ACHN (cell line): ENCODE measurements around the gene KLF6.

Experiments used
- DNase-seq: peaks from one replicate; pipeline ENCODE4 v3.0.0-alpha.2; 2015
- in situ Hi-C: cut with HindIII; loops from 2 replicates; pipeline ENCODE4 v1.10.0; 2017; ENCODE audit warnings: low sequenced_read_pairs, low pct_ligation_motif_present, low pct_unique_long_range_greater_than_20kb

KLF6 gene

GRCh38 chr10:3784510-3785250 is at the start of gene KLF6:
TSS of gene KLF6 (minus strand) at chr10:3785209. CDS start at chr10:3785014, 195 bp downstream.
- in situ Hi-C loops, result no loop called here
- DNase-seq, result no peak

DNA sequence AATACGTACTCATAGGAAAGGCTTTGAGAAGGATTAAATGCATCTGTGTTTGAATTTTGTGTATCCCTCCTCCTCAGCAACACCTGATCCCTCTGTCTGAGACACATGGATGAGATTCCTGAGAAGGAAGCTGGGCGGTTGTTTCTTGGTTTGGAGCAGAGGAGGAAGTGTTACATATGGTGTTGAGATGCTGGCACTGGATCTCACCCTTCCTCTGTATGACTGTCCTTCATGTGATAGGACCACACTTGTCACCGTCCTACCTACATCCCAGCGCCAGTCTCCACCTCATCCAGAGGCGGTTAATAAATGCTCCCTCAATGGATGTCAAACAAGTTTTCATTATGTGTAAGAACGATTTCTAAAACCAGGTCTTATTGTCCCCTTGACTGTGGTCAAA is 49.4 kb upstream of the KLF6 start:
- DNase-seq, result no peak
- in situ Hi-C loops, result no loop called here

GRCh38 chr10:3833046-3833445 is 48.0 kb upstream of the KLF6 start:
- in situ Hi-C loops, result no loop called here

DNA sequence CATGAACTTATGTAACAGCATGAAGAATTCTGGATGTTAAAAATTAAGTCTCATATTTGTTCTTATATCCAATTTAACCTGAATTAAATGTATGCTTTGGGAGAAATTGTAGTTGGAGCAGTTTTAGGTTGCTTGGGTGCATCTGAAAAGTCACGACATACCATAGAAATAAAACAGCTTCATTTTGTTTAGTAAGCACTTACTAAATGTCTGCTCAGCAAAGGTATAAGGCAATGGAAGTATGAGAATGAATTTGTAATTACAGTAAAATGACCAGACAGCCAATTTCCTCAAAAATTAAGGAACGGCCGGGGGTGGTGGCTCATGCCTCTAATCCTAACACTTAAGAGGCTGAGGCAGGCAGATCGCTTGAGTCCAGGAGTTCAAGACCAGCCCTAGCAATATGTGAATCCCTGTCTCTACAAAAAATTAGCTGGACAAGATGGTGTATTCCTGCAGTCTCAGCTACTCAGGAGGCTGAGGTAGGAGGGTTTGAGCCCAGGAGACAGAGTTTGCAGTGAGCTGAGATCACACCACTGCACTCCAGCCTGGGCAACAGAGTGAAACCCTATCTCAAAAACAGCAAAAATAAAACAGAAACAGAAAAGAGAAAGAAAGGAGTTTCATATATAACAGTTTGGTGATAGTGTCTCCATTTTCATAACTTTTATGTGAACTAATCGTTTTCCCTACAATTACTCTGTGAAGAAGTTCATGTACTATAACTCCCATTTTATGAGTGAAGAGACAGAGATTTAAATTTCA is 47.2 kb upstream of the KLF6 start:
- DNase-seq, result no peak
- in situ Hi-C loops, result no loop called here

More at GRCh38 chr10:3833046-3833445, 48.0 kb upstream of the KLF6 start:
- DNase-seq, result no peak

- DNase-seq, result no peak
- in situ Hi-C loops, result no loop called here
These were observed 46.6 kb upstream of the KLF6 start for GRCh38 chr10:3831608-3832007.

DNA sequence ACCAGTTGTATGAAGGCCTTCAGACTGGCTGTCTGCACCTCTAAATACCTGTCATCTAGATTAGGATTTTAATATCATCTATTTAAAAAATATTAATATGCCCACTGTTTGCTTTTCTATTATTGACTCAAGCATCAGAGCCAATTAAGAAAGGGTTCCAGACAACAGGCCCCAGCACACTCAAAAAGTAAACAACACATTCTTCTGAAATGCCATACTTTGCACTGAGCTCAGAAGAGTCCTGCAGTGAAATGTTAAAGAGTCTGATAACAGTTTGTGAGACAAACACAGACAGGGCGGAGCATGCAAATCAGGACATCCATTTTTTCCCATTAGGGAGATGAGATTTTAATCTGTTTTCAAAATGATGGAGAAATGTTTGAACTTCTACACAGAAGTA is 45.9 kb upstream of the KLF6 start:
- in situ Hi-C loops, result no loop called here
- DNase-seq, result no peak

- in situ Hi-C loops, result no loop called here
- DNase-seq, result no peak
These were observed 44.4 kb upstream of the KLF6 start for GRCh38 chr10:3829156-3830050.

- in situ Hi-C loops, result no loop called here
- peak; percentile 61 for DNase-seq
These were observed 43.6 kb upstream of the KLF6 start for GRCh38 chr10:3828404-3829155.

- no peak for DNase-seq
- in situ Hi-C loops, result no loop called here
These were observed 42.9 kb upstream of the KLF6 start for GRCh38 chr10:3827768-3828403.

GRCh38 chr10:3827266-3827665 is 42.3 kb upstream of the KLF6 start:
- DNase-seq, result no peak
- in situ Hi-C loops, result no loop called here

- DNase-seq, result no peak
- in situ Hi-C loops, result no loop called here
These were observed 40.9 kb upstream of the KLF6 start for GRCh38 chr10:3825862-3826351.

- DNase-seq, result no peak
These were observed 40.2 kb upstream of the KLF6 start for GRCh38 chr10:3825244-3825643.

GRCh38 chr10:3822541-3823330 is 37.7 kb upstream of the KLF6 start:
- no peak for DNase-seq
- in situ Hi-C loops, result no loop called here

More at GRCh38 chr10:3825244-3825643, 40.2 kb upstream of the KLF6 start:
- in situ Hi-C loops, result no loop called here

DNA sequence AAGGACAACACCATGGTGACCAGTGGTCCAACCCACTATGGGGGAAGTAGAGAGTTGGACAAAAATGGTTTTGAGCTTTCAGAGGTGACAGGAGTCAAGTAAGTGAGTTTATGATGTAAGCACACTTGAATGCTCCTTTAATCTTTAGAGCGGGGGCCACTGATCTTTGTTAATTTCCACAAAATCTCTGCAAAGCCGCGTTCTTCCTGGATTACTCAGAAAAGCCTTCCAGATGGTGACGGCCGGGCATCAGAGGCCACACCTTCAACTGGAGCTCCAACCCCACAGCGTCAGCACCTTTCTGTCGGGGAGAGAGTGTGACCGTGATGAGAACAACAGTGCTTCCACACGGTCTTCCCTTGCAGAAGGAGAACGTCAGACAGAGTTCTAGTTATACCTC is 35.2 kb upstream of the KLF6 start:
- in situ Hi-C loops, result no loop called here
- no peak for DNase-seq

- in situ Hi-C loops, result no loop called here
- DNase-seq, result no peak
These were observed 32.0 kb upstream of the KLF6 start for GRCh38 chr10:3816995-3817394.

DNA sequence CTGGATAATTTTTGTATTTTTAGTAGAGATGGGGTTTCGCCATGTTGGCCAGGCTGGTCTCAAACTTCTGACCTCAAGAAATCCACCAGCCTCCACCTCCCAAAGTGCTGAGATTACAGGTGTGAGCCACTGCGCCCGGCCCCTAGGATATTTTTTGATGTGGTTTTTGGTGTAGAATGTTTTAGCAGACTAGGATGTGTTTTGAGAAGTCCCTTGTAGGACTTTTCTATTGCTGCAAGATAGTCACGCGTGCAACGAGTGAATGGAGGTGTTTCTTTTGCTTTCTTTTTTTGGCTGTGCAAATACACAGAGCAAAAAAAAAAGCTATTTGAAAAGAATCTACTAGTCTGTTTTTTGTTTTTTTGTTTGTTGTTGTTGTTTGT is 29.8 kb upstream of the KLF6 start:
- in situ Hi-C loops, result no loop called here
- no peak for DNase-seq
